ENCODE results near the gene RFX8.

GRCh38 chr2:101474731-101475384 lies at the start of gene RFX8:
- TF ChIP-seq EZH2phosphoT487 (IDR thresholded peaks at IDR 0.05; ENCODE audit: borderline replicate concordance, low read length), result no peak
- TF ChIP-seq CTCF (IDR thresholded peaks at IDR 0.05; ENCODE audit: low read depth, low read length, poor library complexity, severe bottlenecking), result no peak

Data from DOHH2 (cell line).